ENCODE measurements around the gene CYB5D1.

Gene CYB5D1

GRCh38 chr17:7833795-7834541, 23.8 kb upstream of the CYB5D1 start, which contains the start of gene KDM6B:
KDM6B (plus strand) TSS chr17:7834217; CDS start chr17:7845555, 11,338 bp downstream.
- peak; percentile 86 for DNase-seq (ENCODE audit: low spot score)

- peak; percentile 62 for DNase-seq (ENCODE audit: low spot score)
These were observed 23.3 kb upstream of the CYB5D1 start for GRCh38 chr17:7834542-7834956.

DNA sequence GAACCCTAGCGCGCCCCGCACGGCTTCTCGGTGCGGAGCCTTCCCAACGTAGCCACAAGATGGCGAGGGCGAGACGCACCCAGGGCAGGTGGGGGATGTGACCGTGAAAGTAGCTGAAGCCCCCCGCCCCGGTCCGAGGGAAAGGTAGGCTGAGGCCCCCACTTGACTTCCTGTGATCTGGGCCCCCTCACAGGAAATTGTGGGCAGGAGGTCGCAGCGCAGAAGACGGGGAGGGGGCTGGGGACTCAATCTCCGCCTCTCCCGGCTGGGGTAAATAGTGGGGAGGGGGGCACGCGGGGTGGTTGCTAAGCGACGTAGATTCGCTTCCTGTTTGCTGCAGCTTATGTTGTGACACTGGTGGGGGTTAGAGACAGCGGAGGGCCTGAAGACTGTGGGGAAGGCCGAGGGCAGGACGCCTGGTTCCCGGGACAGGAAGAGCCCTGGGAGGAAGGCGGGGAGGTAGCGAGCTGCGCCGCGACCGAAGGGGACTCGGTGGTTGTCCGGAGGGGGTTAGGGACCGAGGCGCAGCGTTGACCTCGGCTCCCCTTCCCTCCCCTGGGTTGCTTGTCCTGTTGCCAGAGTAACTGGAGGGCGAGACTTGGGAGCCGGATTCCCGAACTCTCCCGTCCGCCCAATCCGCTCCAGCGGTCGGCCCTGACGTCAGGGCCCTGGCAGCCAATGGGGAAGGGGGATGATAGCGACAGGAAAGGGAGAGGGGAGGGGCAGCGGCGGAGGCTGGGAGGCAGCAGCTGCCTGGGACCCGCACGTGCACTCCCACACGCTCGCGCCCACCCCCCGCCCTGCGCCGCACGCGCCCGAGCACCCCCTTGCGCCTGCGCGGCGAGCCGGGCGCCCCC, 22.6 kb upstream of the CYB5D1 start:
- peak; percentile 88 for DNase-seq (ENCODE audit: low spot score)

- DNase-seq (ENCODE audit: low spot score): no peak
These were observed 21.8 kb upstream of the CYB5D1 start for GRCh38 chr17:7835814-7836595.

GRCh38 chr17:7836596-7837407, 21.0 kb upstream of the CYB5D1 start:
- DNase-seq (ENCODE audit: low spot score): peak; percentile 75

DNA sequence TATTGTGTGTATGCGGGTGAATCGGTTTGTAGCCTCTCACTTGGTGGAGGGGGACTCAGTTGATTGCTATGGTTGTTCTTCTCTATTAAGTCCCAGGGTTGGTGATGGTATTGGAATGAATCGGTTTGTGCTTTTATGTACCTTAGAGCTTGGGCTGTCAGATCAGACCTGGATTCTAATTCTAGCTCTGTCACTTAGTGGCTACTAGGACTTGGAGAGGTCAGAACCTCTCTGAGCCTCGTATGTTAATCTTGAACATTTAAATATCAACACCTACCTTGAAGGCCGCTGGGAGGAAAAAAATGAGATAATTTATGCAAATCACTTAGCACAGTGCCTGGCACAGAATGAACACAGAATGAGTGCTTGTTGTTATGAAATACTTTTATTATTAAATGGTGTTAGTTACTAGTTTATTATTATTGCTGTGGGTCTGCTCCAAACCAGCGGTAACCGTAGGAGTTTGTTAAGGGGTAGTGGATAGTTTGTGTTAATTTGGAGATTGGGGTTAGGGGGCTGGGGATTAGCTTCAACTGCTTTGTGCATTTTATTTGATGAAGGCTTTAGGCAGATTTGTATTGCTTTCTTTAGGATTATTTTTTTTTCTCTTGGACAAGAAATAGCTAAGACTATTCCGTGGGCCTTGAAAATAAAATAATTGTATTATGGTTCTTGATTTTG, 20.3 kb upstream of the CYB5D1 start:
- peak; percentile 21 for DNase-seq (ENCODE audit: low spot score)

DNA sequence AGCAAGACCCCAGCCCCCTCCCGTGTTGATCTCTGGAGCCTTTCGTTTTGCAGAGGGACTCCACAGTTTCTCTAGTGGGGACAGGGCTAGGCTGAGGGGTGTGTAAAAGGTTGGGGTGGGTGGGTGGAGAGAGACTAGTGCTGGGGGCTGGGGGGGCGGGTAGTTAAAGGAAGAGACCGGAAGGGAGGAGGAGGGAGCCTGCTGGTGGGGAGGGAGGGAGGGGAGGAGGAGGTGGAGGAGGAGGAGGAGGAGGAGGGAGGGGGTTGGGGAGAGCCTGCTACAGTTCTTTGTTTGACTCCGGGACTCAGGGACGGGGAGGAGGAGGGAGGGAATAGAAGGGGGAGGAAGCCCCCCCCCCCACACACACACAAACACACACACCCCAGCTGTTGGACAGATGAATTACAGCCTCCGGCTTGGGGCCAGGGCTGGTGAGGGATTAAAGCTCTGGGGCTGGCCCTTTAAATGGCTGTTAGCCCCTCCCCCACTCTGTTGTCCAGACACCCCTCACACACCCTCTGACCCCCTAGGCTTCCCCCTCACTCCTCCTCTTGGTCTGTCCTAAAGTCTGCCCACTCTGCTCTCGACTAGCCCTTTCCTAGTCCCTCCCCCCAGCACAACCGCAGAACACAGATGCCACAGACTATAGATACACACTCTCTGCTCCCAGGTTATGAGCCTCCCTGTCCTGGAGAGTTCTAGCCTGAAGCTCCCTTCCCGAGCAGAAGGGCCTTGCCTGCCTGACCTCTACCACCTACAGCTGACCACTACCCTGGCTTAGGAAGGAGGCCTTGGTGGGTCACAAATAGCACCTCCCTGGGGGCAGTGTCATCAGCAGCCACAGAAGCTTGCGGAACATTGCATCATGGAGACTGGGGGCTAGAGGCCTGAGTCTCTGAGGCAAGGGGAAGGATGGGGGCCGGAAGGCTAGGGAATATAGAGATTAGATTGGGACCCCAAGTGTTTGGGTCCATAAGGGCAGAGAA, 19.4 kb upstream of the CYB5D1 start:
- no peak for DNase-seq (ENCODE audit: low spot score)

- DNase-seq (ENCODE audit: low spot score): no peak
These were observed 18.5 kb upstream of the CYB5D1 start for GRCh38 chr17:7839190-7839875.

- no peak for DNase-seq (ENCODE audit: low spot score)
These were observed 17.9 kb upstream of the CYB5D1 start for GRCh38 chr17:7839876-7840261.

DNA sequence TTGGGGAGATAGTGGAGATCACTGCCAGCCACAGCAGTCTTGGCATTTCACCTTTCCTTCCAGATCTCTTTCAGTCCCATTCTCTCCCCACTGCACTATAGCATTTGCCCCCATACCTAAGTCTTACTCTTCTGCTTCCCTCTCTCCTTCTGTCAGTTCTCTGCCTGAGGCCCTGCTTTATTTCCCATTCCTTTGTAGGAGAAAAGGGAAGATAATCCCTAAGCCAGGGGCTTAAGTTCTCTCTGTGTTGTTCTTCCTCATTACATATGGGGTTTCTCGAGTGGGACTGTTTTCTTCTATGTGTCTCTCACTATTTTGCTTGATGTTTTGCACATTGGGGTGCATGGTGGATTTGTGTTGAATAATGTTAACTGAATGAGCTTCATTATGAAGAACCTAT, 17.4 kb upstream of the CYB5D1 start:
- no peak for DNase-seq (ENCODE audit: low spot score)

DNA sequence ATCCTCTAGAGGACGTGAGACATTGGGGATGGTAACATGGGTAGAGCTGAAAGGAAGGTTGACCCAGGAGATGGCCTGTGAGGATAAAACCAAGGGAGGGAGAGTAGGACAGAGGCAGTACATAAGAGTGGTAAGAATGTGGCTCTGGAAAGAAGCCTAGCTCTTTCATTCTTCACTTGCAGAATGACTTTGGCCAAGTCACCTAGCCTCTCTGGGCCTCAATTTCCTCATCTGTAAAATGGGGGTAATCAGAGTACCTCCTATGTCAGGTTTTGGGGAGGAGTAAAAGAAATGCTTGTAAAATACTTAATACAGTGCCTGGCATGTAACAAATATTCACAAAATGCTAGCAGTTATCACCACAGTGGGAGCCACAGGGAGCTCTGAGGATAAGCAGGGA, 16.9 kb upstream of the CYB5D1 start:
- DNase-seq (ENCODE audit: low spot score): no peak

GRCh38 chr17:7841396-7841914, 16.3 kb upstream of the CYB5D1 start:
- DNase-seq (ENCODE audit: low spot score): peak; percentile 96

DNA sequence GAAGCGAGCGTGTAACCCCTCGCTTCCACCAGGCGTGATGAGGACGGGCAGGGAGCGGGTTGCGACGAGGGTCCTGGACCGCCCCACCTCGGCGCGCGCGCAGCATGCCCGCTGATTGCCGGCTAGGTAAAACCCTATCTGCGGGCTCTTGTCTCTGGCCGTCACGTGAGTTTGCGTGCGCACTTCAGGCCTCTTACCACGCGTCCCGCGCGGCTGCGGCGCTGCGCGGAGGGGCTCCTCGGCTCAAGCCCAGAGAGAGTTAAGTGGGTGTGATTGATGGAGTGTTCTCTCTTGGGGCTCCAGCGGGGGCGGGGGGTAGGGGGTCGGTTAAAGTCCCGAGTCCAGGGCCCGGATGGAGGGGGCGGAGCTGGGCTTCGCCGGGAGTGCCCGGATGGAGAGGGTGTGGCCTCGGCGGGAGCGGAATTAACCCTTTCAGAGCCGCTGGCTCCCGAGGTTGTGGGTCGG, 15.9 kb upstream of the CYB5D1 start:
- DNase-seq (ENCODE audit: low spot score): peak; percentile 83

DNA sequence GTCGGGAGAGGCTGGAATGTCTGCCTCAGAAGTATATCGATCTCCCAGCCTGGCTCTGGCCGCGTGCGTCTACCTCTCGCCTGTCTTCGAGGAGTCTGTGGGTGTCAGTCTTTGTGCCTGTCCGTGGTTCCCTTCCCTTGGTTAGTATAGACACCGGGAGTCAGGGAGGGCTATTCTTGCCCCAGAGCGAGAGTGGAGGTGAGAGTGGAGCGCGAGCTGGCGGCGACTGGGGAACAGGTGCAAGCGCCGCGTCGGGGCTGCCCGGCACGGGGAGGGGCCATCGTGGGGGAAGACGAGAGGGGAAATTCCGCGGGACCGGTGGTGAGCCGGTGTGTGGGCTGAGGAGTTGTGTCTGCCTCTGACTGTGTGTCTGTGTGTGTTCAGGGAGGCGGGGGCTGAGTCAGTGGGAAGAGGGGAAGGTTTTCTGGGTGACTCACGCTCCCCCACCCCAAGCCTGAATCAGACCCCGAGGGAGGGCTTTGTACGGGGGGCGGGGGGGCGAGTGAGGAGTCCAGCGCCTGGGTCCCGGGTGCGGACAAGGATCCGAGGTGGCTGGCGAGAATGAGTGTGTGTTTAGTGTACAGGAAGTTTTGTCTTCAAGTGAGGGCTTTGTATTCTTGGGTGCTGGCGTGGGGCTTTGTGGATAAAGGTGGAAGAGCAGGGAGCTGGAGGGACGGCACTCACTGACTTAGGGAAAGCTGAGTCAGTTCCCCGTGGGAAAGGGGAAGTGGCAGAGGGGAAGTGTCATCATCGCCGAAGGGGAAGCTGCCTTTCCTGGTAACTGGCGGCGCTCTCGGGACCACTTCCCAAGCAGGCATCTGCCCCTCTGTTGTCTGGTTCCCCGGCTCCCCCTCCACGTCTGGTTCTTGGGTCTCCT, 15.2 kb upstream of the CYB5D1 start:
- DNase-seq (ENCODE audit: low spot score): peak; percentile 97

- DNase-seq (ENCODE audit: low spot score): no peak
These were observed 14.6 kb upstream of the CYB5D1 start for GRCh38 chr17:7843257-7843535.

DNA sequence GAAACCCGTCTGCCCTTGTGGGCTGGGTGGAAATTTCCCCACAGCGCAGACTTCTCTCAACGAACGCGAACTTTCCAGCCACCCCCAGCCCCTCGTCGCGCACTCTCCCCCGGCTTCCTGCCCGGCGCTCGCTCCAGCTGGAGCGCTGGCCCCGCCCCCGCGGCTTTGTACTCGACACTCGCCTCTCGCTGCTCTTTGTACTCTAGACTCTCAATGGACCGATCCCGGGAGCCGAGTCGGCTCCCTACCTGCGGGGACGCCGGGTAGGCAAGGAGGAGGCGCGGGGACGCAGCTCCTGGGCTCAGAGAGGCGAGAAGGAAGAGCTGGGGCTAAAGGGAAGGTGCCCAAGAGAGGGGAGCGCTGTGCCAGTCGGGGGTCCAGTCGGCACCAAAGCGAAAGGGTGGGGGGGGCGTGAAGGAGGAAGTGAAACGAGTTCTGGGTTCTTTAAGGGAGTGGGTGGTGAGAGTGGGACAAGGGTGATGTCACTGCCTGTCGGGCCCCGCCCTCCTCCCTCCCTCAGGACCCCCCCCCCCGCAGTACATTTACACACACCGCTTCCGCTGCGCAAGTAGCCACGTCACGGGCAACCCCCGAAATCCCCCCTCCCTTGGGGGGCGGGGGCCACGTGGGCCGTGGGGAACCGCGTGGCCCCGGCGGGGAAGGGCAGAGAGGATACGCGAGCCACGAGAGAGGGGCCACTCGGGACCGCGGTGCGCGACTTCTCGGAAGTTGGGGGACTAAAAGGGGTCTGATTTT, 14.1 kb upstream of the CYB5D1 start:
- DNase-seq (ENCODE audit: low spot score): peak; percentile 91
